Fibroblast of peridontal ligament (primary cell): Measurements from ENCODE around the gene PKDREJ.
"Not testable (repeated sequence)": the region's sequence is repeated elsewhere in the genome, so short reads cannot be mapped to it uniquely, and the experiment has no call there.

Experiments
- DNase-seq: peaks from one replicate; pipeline ENCODE4 v3.0.0-alpha.2; 2010; ENCODE audit errors: extremely low read depth

Gene PKDREJ

DNA sequence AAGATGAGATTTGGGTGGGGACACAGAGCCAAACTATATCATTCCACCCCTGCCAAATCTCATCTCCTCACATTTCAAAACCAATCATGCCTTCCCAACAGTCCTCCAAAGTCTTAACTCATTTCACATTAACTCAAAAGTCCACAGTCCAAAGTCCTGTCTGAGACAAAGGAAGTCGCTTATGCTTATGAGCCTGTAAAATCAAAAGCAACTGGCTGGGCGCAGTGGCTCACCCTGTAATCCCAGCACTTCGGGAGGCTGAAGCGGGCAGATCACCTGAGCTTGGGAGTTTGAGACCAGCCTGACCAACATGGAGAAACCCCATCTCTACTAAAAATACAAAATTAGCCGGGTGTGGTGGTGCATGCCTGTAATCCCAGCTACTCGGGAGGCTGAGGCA, 1.4 kb upstream of the PKDREJ start:
- DNase-seq = not testable (repeated sequence)

DNA sequence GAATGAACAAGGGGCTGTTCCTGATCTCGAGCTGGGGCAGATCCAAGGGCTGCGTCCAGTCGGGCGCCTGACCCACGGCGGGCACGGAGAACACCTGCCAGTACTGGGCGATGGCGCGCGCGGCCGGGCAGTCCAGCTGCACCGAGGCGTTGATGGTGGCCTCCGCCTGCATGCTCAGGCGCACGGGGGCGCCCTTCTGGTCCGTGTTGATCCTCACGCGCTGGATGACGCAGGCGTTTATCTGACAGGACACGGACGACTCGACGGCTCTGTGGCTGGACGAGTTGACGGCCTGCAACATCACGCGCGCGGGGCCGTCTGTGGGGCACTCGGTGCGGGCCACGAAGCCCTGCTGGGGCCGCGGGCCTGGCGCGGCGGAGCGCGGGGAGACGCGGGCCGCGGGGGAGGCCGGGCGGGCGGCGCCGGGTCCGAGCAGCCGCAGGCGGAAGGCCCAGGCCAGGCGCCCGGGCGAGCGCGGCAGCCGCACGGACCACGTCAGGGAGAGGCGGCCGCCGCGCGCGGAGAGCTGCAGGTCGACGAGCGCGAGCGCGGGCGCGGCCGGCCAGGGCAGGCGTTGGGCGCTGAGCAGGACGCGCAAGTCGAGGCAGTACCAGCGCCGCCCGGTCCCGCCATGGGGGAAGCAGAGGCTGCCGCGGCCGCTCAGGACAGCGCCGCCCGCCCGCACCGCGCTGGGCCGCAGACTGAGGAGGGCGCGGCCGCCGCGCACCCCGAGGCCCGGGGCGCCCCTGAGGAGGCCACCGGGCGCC, 511 bp downstream of the PKDREJ start:
- DNase-seq = peak; percentile 21

DNA sequence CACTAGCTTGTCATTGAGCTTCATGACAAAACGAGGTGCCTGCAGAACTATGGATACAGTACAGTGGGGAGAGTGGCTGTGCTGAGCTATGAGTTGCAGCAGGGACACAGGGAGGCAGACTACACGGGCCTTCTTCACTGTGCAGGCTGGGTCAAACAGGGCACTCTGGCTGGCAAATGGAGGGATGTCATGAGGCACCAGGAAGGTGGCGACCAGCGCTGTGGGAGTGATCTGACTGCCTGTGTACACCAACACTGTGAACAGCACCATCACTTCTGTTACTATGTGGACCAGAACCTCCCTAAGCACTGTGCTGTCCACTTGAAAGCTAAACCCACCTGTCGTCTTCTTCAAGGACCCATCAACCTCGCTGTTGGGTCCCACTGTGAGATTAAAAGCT, 3.1 kb downstream of the PKDREJ start:
- no peak for DNase-seq

DNA sequence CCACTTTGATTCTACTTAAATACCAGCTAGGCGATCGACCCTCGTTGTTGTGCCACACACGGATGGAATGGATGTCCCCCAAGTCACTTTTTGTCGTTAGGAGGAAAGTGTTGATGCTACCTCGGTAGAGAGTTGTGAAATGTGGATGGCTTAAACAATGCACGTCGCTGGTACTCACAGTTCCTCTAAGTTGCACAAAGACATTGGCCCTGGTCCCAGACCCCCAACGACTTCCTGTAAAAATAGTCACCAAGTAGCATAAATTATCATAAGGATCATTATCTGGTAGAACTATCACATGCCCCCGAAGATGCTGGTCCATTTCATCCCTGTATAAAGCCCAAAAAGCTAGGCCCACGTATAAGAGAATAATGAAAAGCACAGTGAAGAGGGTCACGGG, 3.8 kb downstream of the PKDREJ start:
- DNase-seq = no peak

DNA sequence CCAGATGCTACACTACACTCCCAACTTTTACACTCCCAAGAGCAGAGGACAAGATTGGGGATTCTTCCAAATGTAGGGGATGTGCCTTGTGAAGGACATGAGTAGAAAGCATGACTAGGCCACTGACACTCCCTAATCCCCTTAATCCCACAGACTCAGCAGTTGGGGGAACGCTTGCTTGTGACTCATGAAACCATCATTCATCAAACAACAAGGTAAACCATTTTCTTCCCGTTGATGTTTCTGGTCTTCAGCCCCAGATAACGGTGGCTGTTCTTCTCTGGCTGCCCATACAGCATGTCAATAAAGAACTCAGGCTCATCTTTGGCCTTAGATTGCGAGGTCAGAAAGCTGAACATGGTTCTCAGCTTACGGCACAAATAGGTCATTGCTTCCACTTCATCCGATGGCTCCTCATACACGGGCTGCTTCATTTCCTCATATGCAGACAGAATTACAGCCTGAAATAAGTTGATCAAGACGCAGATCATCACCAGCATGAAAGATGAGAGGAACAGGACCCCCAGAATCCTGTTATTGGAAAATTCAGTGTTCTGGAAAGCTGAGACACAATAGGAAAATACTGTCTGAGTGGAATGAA, 6.7 kb downstream of the PKDREJ start:
- no peak for DNase-seq

DNA sequence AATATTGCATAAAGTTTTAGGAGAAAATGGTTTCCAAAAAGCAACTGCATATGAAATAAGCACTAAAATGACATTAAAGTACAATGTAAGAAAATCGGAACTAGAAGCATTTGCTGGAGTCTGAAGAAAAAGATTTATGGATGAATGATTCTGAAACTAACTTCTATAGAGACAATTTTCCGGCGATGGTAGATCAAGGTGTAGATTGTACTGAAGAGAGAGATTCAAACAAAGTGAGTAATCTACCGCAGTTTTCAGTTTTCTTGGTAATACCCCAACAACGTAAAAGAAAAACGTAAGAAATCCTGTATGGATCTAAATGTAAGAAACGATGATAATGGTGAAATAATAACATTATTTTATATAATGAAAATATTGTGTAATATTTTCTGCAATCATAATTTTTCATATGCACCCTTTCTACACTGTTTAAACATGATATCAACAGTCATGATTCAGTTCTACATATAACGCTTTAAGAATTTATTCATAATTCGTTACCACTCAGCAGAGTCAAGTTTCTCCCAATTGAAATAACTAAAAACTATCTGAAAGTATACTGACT, 11.2 kb downstream of the PKDREJ start:
- DNase-seq = no peak

DNA sequence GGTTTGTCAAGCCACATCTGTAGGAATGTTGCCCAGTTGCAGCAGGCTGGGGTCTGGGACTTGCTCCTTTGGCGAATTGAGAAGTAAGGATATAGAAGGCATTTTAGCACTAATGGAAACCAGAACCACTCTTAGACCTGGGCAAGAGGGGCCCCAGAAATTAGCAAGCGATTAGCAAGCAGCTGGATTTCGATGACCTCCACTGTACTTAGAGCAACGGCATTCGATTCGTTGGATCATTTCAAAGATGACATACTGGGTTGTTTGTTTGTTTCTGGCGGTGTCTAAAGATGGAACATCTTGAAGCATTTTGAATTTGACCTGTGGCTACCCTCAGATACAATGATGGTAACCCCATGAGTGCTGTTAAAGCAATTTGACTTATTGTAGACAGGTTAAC, 11.9 kb downstream of the PKDREJ start:
- peak; percentile 11 for DNase-seq

DNA sequence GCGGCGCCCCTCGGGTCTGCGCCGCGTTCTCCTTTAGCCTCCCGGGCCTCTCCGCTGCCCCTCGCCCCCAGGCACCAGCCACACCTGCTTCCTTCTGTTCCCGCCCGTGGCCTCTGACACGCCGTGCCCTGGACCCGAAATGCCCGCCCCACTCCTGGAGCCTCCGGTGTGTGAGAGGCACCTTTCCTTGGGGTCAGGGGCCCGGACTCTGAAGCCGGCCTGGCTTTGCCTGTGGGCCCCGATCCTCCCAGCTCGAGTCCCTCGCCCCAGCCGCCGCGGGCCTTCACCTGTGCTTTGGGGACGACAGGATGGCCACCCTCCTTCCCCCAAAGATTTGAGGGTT, 12.4 kb downstream of the PKDREJ start:
- DNase-seq = no peak

DNA sequence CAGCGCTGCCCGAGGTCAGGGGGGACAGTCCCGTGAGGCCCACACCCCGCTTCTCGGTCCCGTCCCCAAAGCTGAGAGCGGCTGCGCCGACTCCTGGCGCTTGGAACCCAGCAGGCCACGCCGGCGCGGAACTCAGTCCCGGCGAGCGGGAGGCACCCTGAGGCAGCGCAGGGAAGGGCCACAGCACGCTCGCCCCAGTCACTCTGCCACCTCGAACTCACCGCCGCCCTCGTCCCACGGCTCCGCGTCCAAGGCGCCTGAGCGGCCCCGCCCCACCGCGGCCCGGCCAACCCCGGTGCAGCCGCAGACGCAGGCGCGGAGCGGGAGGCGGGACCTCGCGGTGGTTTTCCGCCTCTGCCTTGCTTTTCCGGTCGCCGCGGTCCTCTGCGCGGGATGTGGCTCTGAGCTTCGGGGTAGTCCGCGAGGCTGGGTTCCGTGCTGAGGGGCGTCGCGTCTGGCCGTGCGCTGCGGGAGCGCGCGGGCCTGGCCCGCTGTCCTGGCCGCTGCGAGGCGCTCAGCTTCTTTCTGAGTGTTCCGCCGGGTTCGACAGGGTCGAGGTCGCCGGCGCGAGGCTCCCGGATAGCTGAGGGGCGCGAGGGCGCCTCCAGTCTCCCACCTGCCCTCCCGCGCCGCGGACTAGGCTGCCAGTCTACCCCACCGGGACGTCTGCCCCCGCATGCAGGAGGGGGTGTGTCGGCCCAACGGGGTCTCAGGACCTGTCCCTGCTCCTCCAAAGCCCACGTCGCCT, 12.9 kb downstream of the PKDREJ start, which contains the start of gene CDPF1:
Gene CDPF1 (minus strand): TSS at position 259 of the 748 bp plus-strand sequence. CDS start 2,009 bp downstream, outside the sequence.
- DNase-seq = peak; percentile 64

DNA sequence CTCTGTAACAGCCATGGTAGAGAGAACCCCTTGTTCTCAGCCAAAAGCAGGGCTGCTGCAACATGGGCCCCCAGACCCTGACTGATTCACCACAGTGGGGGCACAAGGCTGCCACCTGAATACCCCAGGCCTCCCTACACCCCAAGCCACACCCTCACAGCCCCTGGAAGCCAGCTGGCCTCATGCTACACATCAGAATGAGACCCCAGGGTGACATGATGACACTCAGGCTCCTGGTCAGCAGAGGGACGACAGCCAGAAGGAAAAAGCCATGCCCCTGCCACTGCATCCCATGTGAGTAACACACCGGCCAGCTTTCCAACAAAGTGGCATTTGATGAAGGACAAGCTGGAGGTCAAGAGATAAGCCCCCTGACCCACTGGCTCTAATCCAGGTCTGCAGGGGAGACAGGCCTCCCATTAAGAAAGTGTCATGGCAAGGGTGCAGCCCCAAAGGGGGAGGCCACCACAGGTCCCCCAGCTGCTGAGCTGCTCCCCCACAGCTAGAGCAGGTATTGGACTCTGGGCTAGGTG, 15.6 kb downstream of the PKDREJ start:
- DNase-seq = no peak

DNA sequence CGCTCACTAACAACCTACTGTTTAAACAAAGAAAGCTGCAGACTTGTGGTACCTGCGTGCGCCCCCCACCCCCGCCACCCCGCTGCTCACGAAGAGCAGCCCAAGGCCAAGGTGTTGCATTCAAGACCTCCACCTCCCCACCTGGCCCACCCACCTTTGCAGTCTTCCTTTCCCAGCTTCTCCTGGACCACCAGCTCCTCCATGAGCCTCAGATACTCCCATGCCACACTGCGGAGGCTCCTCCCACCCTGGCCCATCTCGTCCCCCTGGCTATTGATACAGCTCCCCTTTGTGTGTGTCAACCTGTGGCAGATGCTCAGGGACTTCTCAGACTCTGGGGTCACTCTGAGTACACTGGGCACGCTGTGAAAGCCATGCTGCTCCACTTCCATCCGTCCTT, 17.0 kb downstream of the PKDREJ start:
- no peak for DNase-seq

DNA sequence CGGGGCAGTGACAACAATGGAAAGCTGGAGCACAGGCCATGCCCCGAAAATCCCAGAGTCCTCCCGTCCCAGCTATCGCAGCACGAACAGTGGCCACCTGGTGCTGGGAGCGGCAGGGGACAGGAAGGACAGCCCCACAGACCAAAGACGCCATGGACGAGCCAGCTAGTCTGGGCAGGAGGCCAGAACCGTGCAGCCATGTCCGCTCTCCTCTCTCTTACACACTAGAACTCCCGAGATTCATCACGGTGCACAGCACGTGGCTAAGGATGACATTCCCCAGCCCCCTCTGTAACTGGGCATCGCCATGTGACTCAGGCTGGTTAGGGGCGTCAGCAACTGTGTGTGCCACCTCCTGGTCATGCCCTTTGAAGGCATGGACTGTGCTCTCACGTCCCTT, 17.6 kb downstream of the PKDREJ start:
- no peak for DNase-seq

DNA sequence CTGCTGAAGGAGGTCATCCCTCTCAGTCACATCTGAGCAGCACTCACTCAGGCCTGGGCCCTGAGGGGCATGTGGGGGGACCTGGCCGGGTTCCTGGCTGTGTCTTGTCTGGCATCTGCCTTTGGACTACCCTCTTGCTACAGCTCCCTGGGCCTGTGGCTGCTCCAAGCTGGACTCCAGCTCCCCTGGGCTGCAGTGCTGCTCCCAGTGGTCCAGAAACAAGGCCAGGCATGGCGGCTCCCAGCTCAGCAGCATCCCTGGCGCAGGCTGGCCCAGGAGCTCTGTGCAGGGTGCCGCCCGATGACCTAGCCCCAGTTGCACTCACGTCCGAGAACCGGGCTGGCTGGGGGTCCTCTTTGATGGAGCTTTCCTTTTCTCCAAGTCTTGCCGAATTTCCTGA, 18.4 kb downstream of the PKDREJ start:
- no peak for DNase-seq

DNA sequence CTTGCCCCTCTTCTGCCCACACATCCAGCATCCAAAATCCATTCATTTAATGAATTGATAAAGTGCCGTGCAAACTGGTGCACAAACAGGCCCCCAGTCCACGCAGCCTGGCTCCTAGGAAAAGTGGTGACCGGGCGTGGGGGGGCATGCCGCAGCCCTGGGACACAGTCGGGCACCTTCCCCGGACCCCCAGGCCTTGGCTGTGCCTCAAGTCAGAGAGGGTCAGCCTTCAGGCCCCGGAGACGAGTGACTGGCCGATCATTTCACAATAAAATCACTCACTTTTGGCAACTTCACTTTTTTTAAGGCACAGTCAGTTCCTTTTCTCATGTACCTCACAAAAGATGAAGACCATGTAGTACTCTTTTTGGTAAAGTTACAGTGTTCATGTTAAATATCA, 21.1 kb downstream of the PKDREJ start:
- DNase-seq = no peak

DNA sequence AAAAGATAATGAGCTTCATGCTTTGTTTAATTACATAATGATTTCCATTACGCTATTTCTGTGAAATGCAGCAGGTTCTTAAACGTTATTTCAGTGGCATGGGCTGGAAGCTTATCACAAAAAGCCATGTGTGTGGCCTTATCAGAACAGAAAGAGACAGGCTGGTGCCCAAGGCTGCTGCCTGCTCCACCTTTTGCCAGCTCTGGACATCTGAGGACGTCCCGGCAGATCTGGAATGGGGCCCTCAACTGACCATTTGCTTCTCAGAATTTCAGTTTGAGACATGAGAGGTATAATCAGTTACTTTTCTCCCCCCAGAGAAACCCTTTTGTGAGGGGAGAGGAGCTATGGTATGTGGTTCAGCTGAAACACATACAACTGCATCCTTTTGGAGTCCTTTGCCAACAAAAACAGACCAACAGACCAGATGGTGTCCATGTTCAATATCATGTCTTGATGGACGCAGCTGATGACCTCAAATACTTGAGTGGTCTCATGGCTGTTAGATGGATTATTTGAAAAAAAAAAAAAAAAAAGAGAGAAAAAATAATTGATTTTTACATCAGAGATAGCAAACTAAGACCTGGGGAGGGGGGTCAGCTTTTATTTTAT, 21.6 kb downstream of the PKDREJ start:
- DNase-seq = no peak

DNA sequence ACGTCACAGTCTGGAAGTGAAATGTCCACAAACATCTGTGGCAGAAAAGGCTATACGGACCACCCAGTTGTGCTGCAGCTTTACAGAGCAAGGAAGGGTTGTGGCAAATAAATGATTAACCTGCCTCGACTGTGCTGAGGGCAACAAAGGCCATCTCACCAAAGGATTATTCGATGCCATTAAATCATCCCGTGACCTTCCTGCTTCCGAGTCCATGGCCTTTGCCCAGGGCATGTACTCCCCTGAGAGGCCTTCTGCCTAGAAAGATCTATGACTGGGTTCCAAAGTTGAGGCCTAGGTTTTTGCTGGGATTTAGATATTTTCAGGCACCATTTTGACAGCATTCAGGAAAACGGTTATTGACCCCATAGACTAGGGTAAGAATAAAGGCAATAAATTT, 22.2 kb downstream of the PKDREJ start:
- no peak for DNase-seq

DNA sequence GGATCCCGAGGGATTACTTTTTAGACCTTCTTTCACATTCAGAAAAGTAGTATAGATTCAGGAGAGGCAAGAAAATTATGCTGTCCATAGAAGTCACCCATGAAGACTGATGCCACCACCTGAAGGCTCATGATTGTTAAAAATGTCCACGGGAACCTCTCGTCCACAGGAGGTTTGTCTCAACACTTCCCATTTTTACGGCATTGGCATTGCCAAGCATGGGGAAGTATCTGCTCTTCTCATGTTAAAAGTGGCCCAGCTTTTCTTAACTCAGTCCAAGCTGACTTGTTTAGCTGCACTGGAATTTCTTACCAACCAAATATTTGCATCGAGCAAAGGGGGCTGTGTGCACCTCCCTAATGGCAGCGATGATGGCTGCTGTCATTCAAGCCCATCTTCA, 22.6 kb downstream of the PKDREJ start:
- DNase-seq = no peak

DNA sequence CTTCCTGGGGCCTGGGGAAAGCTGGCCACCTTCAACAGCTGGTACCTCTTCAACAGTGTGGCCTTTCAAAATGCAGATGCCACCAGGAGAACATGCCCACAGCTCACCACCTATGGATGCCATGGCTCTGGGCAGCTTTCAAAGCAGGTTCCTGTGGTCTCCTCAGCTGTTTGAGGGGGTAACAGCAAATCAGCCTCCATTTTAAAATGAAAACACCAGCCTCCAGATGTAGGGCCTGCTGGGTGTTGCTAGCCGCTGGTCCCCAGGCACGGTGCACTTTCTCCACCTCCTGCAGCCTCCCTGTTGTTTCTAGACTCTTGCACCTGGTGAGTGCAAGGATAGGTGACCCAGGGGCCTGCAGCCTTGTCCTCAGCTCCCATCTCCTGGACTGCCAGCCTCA, 23.1 kb downstream of the PKDREJ start:
- DNase-seq = no peak

DNA sequence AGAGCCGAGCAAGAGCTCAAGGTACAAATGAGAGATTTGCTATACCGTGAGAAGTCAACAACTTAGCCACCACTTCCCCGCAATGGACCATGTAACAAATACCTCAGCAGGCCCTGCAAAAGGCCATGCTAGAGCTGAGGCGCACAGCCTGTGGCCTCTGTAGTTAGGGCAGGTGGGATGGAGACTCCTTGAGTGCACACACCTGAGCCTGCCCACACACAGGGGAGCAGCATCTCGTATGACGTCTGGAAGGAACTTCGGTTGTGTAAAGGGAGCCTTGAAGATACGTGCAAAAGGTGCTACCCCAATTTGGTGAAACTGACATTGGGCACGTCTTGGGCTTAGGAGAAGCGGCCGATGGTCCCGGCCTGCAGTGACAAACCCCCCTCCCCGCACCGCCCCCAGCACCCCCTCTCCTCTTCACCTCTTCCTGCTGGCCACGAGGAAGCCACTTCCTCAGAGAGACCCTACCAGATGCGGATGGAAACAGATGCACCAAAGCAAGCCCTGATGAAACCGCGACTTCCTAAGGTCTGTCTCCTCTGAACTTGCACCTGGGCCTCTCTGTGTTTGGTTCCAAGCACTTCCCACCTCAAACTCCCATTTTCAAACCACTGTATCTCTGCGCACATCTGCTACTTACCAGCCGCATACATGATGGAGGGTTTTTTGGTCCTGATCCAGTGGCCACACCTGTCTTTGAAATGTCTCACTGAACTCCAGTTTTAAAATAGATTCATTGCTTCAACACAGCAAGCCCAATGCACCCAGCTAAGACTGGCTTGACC, 23.7 kb downstream of the PKDREJ start:
- no peak for DNase-seq

DNA sequence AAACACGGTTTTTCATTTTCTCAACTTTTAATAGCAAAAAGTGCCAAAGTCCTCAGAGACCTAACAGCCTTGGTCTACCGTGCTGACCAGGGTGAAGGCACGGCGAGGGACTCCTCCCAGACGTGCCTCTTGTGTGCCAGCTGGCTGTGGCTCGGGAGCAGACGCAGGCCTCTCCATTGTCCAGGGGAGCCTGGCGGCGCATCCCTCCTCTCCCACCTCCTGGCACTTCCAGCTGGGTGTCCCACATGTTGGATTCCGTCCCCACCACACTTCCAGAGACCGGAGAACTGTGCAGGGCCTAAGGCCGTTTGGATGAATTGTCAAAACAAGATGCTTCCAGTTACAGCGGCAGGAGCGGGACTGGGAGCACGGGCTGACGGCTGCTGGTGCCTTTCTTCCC, 24.6 kb downstream of the PKDREJ start:
- no peak for DNase-seq

DNA sequence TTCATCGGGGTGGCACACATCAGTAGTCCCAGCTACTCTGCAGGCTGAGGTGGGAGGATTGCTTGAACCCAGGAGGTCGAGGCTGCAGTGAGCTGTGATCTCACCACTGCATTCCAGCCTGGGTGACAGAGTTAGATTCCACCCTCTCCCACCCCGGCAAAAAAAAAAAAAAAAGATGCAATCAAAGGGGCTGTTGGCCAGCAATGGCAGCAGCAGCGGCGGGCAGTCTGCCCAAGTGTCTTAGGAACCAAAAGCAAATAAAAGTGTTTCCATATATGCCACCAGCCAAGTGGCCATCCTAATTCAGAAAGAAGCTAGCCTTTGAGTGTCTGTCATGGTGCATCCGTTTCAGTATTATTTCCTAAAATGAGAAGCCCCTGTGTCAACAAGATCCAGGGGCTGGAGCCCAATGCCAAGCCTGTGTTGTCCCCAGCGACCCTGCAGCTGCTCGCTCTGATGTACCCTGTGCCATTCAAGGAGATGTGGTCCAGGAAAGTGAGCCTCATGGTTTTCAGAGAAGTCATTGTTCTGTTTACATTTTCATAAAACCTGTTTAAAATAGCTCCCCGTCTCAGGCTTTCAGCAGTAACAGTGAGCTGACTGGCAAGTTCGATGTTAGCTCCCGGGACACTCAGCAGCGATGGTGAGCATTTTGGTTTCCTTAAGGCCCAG, 25.6 kb downstream of the PKDREJ start:
- no peak for DNase-seq
